Esophagus squamous epithelium (tissue), 4 donors: ENCODE data around the gene HKDC1.

ENCODE experiments used
- POLR2A ChIP-seq, 4 donors: fragments of 450-650 bp; IDR thresholded peaks; one replicate each; pipeline ENCODE4 v1.6.1; 2017; ENCODE audit warnings: antibody characterized with exemption in 4 of 4, mild to moderate bottlenecking in 4 of 4, moderate library complexity in 3 of 4
- TF ChIP-seq, protein P1 (sequence below), 6 experiments: fragments of 450-650 bp in 4 of 6; fragments of 200-600 bp in 2 of 6; sonication (generic) in 2 of 6; IDR thresholded peaks; one replicate each; pipeline ENCODE4 v1.5.1; 2016 to 2019; ENCODE audit warnings: antibody characterized with exemption in 6 of 6, mild to moderate bottlenecking in 4 of 6, moderate library complexity in 4 of 6

- TF ChIP-seq, protein P1, sequence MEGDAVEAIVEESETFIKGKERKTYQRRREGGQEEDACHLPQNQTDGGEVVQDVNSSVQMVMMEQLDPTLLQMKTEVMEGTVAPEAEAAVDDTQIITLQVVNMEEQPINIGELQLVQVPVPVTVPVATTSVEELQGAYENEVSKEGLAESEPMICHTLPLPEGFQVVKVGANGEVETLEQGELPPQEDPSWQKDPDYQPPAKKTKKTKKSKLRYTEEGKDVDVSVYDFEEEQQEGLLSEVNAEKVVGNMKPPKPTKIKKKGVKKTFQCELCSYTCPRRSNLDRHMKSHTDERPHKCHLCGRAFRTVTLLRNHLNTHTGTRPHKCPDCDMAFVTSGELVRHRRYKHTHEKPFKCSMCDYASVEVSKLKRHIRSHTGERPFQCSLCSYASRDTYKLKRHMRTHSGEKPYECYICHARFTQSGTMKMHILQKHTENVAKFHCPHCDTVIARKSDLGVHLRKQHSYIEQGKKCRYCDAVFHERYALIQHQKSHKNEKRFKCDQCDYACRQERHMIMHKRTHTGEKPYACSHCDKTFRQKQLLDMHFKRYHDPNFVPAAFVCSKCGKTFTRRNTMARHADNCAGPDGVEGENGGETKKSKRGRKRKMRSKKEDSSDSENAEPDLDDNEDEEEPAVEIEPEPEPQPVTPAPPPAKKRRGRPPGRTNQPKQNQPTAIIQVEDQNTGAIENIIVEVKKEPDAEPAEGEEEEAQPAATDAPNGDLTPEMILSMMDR (IDR thresholded peaks at IDR 0.05): no peak
- TF ChIP-seq POLR2A (IDR thresholded peaks at IDR 0.05): no peak
Observed at GRCh38 chr10:69269761-69270160, 49.6 kb downstream of the HKDC1 start.
